Lower lobe of right lung (tissue), 2 donors: ENCODE results near the gene NPPC. TPM values are rescaled to one million over a fixed set of nuclear protein-coding genes. Genes with fewer than 3 reads are reported as not detected.
"Not testable (repeated sequence)": the region's sequence is repeated elsewhere in the genome, so short reads cannot be mapped to it uniquely, and the experiment has no call there.

Experiments used
- ATAC-seq, 2 donors: fragments of 200-7000 bp; cut with Tn5 transposase; one replicate each; pipeline ENCODE4 v1.9.1; 2020 to 2022; ENCODE audit warnings: mild to moderate bottlenecking in 2 of 2, moderate library complexity in 2 of 2
- DNase-seq: peaks from one replicate; pipeline ENCODE4 v3.0.0-alpha.2; 2020
- H3K27ac ChIP-seq: fragments of 200-600 bp; one replicate; pipeline ENCODE4 v1.8.0; 2022
- H3K27me3 ChIP-seq: fragments of 200-600 bp; one replicate; pipeline ENCODE4 v1.8.0; 2022; ENCODE audit warnings: low read depth
- H3K36me3 ChIP-seq: fragments of 200-600 bp; one replicate; pipeline ENCODE4 v1.8.0; 2022; ENCODE audit warnings: mild to moderate bottlenecking
- H3K4me1 ChIP-seq: fragments of 200-600 bp; one replicate; pipeline ENCODE4 v1.8.0; 2022
- H3K4me3 ChIP-seq: fragments of 200-600 bp; one replicate; pipeline ENCODE4 v1.8.0; 2022; ENCODE audit warnings: mild to moderate bottlenecking
- H3K9me3 ChIP-seq: fragments of 200-600 bp; one replicate; pipeline ENCODE4 v1.8.0; 2022
- intact Hi-C: fragments of 100-400 bp; cut with DNase I; formaldehyde crosslinking; loops from one replicate; pipeline ENCODE4 v1.11.0; 2022
- total RNA-seq: library from RNA; stranded (reverse); fragmentation: NEBNext Ultra II Directional; extraction: Animal tissue kit (Norgen Biotek cat#: 25700); gene quantifications from one replicate; pipeline ENCODE4 v1.2.1, GENCODE V29; 2021
- TF ChIP-seq, protein P1 (sequence below): fragments of 200-600 bp; IDR thresholded peaks from one replicate; pipeline ENCODE4 v1.8.0; 2022; ENCODE audit warnings: antibody characterized with exemption, mild to moderate bottlenecking
- donor health status: DM: no; HTN: yes; CAD: no; lungs with severe emphysema.

The NPPC gene
- total RNA-seq, 1 donor from 2014 or later, result not detected

DNA sequence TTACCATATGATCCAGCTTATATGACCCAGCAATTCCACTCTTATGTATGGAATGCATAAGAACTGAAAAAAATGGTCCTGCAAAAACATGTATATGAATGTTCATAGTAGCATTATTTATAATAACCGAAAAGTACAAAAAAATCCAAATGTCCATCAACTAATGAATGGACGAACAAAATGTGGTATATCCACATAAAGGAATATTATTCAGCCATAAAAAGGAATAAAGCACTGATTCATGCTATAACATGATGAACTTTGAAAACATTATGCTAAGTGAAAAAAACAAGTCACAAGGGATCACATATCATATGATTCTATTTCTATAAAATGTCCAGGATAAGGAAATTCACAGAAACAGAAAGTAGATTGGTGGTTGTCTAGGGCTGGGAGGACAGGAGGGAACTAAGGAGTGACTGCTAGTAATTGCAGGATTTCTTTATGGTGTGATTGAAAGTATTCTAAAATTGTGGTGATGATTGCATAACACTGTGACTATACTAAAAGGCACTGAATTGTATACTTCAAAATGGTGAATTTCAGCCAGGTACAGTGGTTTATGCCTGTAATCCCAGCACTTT, 25.3 kb upstream of the NPPC start:
- intact Hi-C loops, result no loop called here
- H3K27me3 ChIP-seq, result no peaks in the 10 kb centered on the region
- ATAC-seq (no peak), DNase-seq (no peak)
- TF ChIP-seq, protein P1, sequence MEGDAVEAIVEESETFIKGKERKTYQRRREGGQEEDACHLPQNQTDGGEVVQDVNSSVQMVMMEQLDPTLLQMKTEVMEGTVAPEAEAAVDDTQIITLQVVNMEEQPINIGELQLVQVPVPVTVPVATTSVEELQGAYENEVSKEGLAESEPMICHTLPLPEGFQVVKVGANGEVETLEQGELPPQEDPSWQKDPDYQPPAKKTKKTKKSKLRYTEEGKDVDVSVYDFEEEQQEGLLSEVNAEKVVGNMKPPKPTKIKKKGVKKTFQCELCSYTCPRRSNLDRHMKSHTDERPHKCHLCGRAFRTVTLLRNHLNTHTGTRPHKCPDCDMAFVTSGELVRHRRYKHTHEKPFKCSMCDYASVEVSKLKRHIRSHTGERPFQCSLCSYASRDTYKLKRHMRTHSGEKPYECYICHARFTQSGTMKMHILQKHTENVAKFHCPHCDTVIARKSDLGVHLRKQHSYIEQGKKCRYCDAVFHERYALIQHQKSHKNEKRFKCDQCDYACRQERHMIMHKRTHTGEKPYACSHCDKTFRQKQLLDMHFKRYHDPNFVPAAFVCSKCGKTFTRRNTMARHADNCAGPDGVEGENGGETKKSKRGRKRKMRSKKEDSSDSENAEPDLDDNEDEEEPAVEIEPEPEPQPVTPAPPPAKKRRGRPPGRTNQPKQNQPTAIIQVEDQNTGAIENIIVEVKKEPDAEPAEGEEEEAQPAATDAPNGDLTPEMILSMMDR, result no peak
- no peaks in the 10 kb centered on the region for H3K36me3 ChIP-seq
- H3K4me3 ChIP-seq, result no peak overlapping the region
- H3K27ac ChIP-seq, result no peak overlapping the region
- no peaks in the 10 kb centered on the region for H3K4me1 ChIP-seq
- no peaks in the 10 kb centered on the region for H3K9me3 ChIP-seq

DNA sequence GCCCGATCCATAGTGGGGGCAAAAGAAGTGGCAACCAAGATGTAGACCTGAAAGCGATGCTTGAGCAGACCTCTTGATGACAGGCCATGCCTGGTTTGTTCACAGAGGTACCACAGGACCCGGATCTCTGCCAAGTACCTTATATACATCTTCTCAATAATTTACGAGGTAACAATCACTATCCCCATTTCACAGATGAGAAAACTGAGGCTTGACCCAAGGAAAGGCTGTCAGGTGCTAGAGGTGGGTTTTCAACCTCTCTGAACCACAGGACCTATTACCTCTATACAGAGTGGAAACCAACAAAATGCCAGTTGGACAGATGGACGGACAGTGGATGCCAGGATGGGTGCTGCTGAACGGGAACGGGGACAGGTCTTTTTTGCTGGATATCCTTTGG, 21.5 kb upstream of the NPPC start:
- DNase-seq (no peak), ATAC-seq (no peak)
- TF ChIP-seq, protein P1, result no peak
- Histone ChIP-seq H3K27ac (no peak overlapping the region), H3K27me3 (no peaks in the 10 kb centered on the region), H3K4me1 (no peaks in the 10 kb centered on the region), H3K4me3 (no peak overlapping the region), H3K36me3 (no peaks in the 10 kb centered on the region), H3K9me3 (no peaks in the 10 kb centered on the region)
- intact Hi-C loops, result no loop called here

DNA sequence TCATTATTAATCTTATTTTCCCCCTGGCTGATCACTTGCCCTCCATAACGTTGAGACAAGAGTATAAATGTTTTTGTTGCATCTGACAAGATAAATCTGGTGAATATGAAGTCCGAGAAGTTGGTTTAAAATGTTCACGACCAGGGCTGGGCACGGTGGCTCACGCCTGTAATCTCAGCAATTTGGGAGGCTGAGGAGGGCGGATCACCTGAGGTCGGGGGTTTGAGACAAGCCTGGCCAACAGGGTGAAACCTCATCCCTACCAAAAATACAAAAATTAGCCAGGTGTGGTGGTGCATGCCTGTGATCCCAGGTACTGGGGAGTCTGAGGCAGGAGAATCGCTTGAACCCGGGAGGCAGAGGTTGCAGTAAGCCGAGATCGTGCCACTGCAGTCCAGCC, 20.9 kb upstream of the NPPC start:
- intact Hi-C loops, H3K36me3 ChIP-seq, H3K4me3 ChIP-seq, H3K27me3 ChIP-seq, H3K27ac ChIP-seq, H3K4me1 ChIP-seq, H3K9me3 ChIP-seq, DNase-seq, ATAC-seq: not testable (repeated sequence)

DNA sequence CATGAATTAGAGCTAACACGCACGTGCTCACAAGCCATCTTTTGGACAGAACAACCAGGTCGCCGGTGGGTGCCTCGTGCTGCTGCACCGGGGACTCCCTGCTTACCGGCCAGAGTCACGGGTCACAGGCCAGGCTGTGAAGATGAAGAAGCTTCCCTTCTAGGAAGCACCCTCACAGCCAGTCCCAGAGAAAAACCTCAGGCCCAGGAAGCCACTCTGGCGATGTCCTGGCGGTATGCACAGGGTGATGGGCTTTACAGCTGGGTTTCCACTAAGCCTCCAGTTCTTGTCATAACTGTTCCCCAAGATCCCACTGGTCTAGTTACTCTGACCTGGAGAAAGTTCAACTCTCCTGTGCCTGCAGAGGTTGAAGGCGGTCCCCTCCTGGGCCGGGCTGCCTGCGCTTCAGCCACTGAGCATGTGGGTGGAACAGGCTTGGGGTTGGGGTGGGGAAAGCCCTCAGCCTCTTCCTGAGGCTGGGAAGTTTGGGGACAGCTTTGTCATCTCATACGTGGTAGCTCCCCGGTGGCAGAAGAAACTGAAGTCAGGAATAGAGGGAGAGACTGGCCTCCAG, 20.1 kb upstream of the NPPC start:
- H3K4me1 ChIP-seq, result no peaks in the 10 kb centered on the region
- TF ChIP-seq, protein P1, result no peak
- no peaks in the 10 kb centered on the region for H3K9me3 ChIP-seq
- no peak overlapping the region for H3K27ac ChIP-seq
- H3K4me3 ChIP-seq, result no peak overlapping the region
- DNase-seq (no peak), ATAC-seq (no peak)
- no peaks in the 10 kb centered on the region for H3K36me3 ChIP-seq
- intact Hi-C loops, result no loop called here
- H3K27me3 ChIP-seq, result peaks cover 4% of the 10 kb centered on the region

DNA sequence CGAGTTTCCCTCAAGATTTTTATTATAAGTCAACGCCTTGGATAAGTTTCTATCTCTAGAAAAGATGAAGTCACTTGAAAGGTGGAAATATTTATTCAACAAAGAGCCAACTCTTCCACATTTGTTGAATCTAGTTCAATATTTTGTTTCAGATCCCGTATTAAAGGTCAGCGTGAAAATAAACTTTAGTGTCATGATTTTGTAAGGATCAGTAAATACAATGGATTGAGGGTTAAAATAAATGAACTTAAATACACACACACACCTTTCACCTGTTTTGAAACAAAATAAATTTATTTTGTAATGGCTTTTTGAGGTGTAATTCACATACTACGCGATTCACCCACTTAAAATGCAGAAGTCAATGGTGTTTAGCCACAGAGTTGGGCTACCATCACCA, 16.0 kb upstream of the NPPC start:
- Histone ChIP-seq H3K4me3 (no peak overlapping the region), H3K36me3 (no peaks in the 10 kb centered on the region), H3K27ac (no peak overlapping the region), H3K9me3 (no peaks in the 10 kb centered on the region), H3K27me3 (peaks cover 4% of the 10 kb centered on the region), H3K4me1 (no peaks in the 10 kb centered on the region)
- intact Hi-C loops, result no loop called here
- ATAC-seq (no peak), DNase-seq (no peak)
- TF ChIP-seq, protein P1, result no peak

- ATAC-seq, result no peak
- intact Hi-C loops, result no loop called here
- no peaks in the 10 kb centered on the region for H3K9me3 ChIP-seq
Measured at GRCh38 chr2:231941673-231942072, 15.5 kb upstream of the NPPC start.

More at GRCh38 chr2:231941673-231942072, 15.5 kb upstream of the NPPC start:
- Histone ChIP-seq H3K27me3 (peaks cover 4% of the 10 kb centered on the region), H3K4me3 (no peak overlapping the region), H3K27ac (no peak overlapping the region), H3K36me3 (no peaks in the 10 kb centered on the region), H3K4me1 (no peaks in the 10 kb centered on the region)
- TF ChIP-seq, protein P1, result no peak
- DNase-seq, result no peak
